AG08396 (cell line): Measurements from ENCODE around the gene LARGE1.
"Not testable (repeated sequence)": the region's sequence is repeated elsewhere in the genome, so short reads cannot be mapped to it uniquely, and the experiment has no call there.

Source experiments
- DNase-seq: peaks from one replicate; pipeline ENCODE4 v3.0.0; 2012; ENCODE audit warnings: low spot score, mixed read lengths

LARGE1 gene

DNA sequence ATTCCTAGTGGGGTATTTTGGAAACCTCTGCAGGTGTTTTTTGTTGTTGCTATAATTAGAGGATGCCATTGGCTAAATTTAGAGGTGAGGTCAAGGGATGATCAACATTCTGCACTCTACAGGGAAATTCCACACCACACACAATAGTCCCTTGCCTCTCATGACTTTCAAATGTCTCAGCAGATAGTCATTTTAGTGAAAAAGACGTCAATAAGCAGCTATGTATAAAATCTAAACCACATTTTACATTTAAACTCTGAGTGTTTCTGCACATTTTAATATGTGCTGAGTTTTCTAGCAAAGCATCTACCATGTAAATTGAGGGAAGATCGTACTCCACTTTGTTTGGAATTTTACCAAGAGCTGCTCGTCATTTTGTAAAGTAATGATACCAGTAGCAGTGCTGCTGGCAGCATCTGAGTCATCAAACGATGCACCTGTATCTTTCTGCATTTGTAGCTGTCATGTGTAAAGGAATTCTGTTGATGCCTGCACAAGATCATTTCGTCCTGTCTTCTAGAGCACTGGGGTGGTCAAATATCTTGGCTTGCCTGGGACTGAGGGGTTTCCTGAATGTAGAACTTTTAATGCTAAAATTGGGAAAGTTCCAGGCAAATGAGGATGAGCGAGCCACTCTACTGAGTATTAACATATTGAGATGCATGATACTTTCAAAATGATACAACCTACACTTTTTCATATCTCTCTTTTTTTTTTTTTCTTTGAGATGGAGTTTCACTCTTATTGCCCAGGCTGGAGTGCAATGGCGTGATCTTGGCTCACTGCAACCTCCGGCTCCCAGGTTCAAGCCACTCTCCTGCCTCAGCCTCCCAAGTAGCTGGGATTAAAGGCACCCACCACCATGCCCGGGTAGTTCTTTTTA is 447.6 kb downstream of the LARGE1 start:
- DNase-seq, result no peak

DNA sequence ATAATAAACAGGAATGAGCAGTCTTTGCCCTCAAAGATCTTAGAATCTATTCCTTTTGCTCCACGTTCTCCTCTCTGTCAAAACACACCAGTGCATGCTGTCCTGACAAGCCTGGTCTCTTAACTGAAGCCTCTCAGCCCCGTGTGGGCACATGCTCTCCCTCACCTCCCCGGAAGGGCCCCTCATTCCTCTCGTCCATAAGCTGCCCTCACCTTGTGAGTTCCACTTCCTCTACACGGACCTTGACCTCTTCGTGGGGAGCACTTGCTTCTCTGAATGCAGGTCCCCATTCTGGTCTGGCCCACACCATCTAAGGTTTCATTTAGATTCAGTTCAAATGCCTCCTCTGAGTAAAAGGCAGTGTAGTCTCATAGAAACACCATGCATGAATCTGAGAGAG is 449.8 kb downstream of the LARGE1 start:
- DNase-seq, result no peak

DNA sequence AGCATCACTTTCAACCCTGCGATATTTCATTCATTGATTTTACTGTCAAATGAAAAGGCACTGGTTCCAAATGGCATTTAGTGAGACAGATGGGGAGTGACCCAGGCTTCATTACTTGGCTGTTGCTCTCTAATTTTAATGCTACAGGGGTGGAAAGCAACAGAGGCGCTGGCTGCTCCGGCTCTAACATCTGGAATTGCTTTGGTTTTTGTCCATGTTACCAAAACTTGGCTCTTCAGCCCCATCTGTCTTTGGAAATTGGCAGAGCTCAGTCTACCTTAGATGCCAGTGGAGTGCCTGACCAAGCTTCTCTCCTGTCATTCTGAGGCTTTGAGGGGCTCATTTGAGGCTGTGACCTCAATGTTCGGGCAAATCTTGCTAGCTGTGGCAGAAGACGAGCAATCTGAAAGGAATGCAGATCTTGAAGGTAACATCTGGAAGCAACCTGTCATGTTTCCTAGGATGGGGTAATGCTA is 452.6 kb downstream of the LARGE1 start:
- DNase-seq, result peak; percentile 13

DNA sequence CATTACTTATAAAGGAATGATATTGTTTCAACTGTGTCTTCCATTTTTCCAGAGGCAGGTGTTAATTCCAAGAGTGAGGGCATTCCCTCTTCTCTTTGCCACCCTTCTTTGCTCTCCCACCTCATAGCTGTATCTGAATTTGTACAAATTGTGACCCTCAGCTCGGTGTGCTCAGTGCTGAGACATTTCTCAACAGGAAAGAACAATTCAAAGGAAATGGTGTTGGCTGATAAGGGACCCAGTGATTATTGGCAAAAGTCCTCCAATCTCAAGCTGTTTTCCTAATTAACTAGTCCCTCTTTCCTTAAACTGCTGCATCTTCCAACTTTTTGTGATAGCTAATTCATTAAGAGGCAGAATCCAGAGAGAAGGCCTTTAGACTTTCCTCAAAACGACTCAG is 453.2 kb downstream of the LARGE1 start:
- no peak for DNase-seq

DNA sequence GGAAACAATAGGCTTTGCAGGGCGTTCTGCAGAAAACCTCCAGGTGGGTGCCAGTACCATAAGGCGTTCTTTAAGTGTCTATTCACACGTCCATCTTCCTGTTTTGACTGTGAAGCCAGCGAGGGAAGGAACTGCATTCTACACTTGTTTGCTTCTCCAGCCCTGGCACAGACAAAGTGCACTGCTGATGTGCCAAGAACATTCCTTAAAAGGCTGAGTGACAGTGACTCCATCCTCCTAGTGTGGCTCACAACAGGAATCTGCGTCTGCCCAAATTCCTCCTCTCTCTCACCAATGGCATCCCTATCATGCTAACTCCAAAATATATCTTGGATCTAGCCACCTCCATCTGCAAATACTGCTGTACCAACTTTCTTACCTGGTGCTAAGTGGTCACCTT is 454.7 kb downstream of the LARGE1 start:
- DNase-seq, result no peak

DNA sequence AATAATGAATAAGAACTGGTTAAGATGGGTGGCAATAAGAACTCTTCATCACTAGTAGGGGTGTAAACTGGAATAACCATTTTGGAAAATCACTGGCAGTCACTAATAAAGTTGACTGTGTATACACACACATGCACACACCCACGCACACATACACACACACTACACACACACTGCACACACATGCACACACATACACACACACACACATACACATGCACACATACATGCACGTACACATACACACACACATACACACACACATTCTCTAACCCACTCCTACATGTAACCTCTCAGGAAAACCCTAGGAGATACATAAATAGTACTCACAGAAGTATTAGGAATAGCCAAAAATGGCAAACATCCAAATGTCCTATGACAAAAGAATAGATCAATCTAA is 455.6 kb downstream of the LARGE1 start:
- DNase-seq, result no peak

DNA sequence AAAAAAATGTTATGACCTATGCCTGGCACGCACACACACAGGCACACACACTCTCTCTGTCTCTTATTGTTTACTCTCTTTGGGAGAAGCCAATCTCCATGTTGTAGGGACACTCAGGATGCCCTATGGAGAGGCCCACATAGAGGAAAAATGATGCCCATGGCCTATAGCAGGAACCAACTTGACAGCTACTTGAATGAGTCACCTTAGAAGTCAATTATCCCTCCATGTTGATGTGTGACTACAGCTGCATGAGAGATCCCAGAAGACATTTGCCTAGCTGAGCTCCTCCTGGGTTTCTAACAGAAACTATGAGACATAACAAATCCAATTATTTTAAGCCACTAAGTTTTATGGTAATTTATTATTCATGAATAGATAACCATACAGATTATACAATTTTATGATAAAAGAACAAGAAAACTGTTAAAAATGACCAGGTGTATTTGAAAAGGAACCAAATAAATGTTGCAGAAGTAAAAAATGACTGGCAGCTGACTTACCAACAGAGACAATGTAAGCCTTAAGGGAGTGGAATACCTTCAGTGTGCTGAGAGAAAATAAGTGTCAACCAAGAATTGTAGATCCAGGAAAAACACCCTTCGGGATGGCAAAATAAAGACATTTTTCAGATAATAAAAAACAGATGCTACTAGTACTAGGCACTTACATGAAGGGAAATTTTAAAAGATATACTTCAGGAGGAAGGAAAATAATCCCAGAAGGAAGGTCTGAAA is 458.4 kb downstream of the LARGE1 start:
- no peak for DNase-seq

DNA sequence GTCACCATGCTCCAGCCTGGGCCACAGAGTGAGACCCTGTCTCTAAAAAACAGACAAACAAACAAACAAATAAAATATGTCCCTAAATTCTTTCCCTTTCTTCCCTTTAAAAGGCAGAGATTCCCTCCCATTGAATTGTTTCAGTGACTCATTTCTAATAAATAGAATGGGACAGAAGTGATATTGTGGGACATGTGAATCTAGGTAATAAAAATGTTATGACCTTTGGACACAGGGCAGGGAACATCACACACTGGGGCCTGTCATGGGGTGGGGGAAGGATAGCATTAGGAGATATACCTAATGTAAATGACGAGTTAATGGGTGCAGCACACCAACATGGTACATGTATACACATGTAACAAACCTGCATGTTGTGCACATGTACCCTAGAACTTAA is 459.0 kb downstream of the LARGE1 start:
- DNase-seq, result not testable (repeated sequence)

DNA sequence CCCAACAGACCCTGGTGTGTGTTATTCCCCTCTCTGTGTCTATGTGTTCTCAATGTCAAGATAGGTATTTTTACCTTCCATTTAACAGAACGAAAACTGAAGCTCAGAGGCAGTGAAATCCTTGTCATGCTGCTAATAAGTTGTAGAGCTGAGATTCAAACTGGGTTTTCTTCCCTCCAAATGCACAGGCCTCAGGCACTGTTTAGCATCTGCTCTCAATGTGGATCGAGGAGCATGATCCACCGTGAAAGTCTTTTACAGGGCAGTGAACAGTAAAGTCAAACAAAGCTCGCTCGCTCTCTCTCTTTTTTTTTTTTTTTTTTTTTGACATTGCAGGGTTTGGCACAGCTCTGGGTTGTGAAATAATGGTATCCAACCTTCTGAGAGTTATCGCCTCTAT is 461.1 kb downstream of the LARGE1 start:
- no peak for DNase-seq

DNA sequence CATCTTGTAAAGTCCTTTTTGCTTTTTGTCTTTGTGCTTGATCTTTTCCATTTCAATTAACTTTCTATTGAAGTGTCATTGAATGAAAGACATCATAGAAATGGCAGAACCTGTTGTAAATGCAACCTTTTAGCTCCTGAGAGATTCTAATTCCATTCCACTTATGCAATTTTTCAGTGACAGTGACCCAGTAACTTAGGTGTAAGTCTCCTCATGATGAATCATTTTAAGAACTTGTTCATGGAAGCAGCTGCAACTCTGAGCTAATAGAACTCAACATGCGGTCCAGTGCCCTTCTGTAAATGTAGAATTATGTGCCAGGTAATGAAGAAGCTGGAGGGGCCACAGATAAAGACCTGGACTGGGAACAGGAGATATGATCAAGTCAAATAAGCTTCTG is 463.8 kb downstream of the LARGE1 start:
- no peak for DNase-seq

DNA sequence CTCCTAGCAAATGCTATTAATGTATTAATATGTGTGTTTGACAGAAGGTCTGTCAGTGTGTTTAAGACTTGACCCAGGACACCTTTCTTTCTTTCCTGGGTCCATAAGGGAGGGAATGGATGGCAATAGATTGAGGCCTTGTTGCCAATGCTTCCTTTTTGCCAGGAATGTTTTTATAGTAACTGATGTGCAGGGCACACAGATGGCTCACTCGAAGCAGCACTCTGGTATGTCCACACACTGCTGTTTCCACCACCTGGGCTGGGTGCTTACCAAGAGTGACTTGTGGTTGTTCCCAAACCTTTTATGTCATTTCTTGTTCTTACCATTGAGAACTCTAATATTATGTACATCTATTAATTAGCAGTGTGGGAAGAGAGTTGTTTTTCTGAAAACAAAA is 465.2 kb downstream of the LARGE1 start:
- no peak for DNase-seq

DNA sequence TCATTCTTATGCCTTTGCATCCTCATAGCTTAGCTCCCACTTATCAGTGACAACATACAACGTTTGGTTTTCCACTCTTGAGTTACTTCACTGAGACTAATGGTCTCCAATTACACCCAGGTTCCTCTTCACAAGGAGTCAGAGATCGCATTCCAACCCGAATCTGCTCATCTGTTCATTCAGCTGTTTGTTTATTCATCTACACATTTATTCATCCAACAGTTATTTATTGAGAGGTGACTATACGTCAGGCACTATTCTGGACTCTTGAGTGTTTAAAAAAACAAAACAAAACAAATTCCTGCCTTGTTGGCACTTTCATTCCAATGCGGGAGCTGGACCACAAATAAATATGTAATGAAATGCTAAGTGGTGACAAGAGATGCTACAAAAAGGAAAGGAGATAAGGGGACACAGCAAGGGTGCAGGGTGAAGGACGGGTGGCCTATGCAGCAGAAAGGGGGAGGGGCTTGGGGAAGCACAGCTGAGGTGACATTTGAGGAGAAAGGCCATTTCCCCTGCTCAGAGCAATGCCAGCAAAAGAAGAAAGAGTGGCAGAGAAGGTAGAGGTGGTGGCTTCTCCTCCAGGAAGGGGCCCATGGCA is 468.3 kb downstream of the LARGE1 start:
- no peak for DNase-seq

DNA sequence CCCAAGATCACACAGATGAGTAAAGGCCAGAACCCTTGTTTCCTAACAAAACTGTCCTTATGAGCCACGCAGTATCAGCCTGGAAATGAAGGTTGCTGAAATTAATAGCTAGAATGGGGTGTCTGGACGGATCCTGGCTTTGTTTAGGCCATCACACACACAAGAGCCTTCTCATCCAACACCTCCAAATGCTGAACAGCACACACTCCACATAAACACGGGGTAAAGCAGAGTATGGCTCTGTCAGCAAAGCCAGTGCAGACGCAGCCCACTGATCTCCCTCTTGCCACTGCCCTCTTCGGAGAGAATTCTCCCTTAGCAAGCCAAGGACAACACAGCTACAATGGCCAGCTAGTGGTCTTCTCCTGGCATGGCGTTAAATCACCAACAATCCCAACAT is 469.5 kb downstream of the LARGE1 start:
- DNase-seq, result no peak

DNA sequence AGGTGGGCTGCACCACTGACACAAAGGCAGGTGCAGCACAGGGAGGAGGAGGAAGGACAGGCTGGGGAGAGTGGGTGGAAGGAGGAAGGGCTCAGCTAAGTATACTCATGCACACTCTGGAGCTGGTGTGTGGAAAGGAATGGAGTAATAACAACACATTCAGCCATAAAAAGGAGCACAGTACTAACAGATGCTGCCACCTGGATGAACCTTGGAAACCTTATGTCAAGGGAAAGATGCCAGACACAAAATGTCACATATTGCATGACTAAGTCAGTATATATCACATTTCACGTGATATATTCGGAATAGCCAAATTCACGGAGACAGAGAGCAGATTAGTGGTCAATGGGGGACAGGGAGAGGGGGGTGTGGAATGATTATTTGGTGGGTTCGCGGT is 472.5 kb downstream of the LARGE1 start:
- no peak for DNase-seq

DNA sequence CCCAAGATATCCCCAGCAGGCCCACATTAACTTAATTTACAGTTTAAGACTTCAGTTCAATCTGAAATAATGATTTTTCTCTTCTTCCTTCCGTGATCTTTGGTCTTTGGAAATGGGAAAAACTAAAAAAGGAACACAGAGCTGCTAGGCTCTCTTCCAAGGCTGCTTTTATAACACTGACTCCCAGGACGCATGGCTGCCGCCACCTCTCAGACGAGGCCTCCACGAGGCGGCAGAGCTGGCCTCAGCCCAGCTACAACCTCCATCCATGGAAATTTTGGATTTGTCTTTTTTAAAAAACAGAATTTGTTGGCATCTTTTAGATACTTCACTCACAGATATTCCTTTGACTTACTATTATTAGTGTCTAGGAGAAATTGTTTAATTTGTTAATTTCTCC is 476.6 kb downstream of the LARGE1 start:
- DNase-seq, result no peak

DNA sequence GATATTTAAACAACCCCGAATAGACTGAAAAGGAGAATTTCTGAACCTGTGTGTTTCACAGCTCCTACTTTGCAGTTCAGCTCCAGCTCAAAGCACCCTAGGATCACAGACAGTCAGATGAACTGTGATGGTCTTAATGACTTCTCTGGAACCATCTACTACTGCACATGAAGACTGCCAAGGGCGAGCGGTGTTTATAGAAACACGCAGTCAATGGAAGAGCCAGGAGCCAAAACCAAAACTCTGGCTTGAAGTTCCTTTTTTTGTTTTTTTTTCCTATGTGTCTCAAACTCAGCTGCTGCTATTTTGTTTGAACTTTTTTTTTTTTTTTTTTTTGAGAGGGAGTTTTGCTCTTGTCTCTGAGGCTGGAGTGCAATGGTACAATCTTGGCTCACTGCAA is 479.5 kb downstream of the LARGE1 start:
- no peak for DNase-seq

DNA sequence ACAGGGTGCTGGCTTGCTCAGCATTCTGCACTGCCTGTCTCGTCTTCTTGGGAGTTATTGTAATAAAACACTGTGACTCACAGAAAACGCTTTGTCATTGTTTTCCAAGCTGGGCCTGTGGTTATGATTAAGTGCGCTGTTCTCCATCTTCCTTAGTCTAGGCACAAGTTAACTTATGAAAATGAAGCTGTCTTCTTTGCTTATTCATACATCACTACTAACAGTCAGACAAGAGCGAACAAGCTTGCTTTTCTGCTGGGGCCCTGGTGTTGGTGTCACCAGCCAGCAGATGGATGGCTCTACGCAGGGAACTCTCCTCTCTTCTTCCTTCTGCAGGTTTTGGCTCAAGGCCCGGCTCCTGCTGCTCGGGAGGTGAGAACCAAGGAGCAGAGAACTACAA is 482.0 kb downstream of the LARGE1 start:
- peak; percentile 60 for DNase-seq

DNA sequence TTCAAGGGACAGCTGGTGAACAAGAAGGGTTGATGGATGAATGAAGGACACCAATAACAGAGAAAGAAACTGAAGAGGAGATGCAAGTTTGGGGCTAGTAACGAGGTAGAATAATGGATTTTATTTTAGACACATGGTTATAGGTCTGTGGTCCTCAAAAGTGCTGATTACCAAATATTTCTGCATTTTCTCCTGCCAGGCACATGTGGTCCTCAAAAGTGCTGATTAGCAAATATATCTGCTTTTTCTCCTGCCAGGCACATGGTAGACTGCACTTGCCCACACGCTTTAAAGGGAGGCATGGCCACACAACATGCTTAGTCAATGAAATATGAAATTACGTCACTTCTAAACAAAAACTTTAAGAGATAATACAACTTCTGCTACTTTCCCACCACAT is 489.0 kb downstream of the LARGE1 start:
- no peak for DNase-seq

DNA sequence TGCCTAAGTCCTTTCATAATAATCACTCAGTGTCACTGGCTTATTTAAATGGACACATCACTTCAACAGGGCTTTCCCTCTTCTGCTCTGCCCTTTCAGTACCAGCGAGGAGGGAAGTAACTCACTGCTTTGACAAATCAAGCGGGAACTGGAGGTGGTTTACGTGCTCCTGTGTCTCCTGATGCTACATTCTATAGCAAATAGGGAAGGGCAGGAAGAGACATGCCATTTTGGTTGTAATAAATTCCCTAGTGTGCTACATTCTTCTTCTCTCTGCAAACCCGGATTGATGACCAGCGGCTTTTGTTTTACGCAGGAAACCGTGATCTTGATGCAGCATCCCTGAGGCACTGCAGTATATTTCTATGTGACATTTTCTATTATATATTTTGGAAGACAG is 491.0 kb downstream of the LARGE1 start:
- no peak for DNase-seq

DNA sequence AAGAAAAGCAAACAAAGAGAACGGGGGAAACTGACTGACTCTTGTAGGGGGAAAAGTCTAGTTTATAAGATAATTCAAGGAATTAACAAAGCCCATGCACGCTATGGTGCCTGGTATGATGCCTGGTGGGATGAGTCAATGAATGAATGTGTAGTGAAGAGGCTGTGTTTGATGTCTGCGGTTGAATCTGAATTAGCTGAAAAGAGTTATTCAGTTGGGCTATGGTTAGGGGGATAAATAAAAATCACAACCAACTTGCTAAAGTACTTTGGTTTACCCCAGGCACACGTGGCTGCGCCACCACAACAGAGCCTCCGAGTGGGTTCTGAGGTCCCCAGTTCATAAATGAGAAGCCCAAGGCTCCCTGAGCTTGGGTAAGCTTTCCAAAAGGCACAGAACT is 492.8 kb downstream of the LARGE1 start:
- DNase-seq, result no peak

DNA sequence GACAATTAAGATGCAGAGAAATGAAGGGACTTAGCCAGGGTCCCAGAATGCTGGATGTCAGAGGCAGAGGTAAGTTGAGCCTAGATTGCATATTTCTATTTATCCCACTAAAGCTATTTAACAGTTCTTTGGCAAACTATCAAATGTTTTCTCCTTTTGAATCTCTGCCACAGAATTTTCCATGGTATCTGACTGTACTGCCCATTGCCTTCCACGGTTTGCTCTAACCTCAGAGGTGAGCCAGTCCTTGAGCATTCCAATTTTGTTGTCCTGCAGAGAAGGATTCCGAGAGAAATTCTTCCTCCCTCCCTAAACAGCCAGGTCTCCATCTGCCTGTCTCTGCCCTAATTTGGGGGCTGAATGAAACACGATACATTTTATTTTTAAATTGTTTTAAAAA is 493.8 kb downstream of the LARGE1 start:
- no peak for DNase-seq

DNA sequence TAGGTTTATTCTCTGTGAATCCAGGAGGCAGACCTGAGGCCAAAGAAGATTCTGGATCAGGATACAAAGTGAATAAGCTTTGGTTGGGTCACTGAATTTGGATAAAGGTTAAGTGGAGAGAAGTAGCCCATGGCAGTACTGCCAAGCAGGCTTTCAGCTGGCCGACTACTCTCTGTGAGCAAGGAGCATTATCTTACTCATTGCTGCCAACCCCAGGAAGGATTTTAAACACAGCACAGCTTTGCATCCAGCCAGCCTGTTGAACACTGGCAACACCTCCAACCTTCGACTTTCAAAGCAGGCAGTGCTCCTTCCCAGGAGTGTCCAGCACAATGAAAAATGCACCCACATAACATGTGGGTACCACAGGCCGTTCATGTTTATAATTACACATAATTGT is 498.4 kb downstream of the LARGE1 start:
- DNase-seq, result no peak

DNA sequence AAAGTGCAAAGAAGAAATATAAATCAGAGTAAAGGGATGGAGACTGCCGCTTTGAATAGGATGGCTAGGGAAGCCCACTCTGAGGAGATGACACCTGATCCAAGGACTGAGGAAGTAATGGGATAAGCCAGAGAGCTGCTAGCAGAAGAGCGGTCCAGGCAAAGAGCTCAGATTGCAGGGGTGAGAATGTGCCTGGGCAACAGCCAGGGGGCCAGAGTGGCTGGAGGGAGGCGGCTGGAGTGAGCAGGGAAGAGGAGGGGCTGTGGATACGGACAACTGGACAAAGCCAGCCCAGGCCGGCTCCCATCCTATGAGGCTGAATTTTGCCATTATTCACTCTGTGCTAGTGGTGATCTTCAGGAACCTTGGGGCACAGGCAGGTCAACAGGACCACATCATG is 501.8 kb downstream of the LARGE1 start:
- DNase-seq, result no peak
